Ishikawa (cell line): ENCODE measurements around the gene TRIO.

Experiments used
- CEBPB ChIP-seq: IDR thresholded peaks from 2 replicates; pipeline ENCODE4 v1.6.1; 2012
- CREB1 ChIP-seq: IDR thresholded peaks from 2 replicates; pipeline ENCODE4 v1.6.1; 2012; ENCODE audit warnings: low read depth
- EGR1 ChIP-seq: IDR thresholded peaks from 2 replicates; pipeline ENCODE4 v1.6.1; 2012
- EP300 ChIP-seq: IDR thresholded peaks from 2 replicates; pipeline ENCODE4 v1.6.1; 2012; ENCODE audit warnings: borderline replicate concordance
- FOXM1 ChIP-seq: IDR thresholded peaks from 2 replicates; pipeline ENCODE4 v1.6.1; 2012; ENCODE audit warnings: low read depth, borderline replicate concordance
- NFIC ChIP-seq: IDR thresholded peaks from 2 replicates; pipeline ENCODE4 v1.6.1; 2012
- RAD21 ChIP-seq: IDR thresholded peaks from 2 replicates; pipeline ENCODE4 v1.6.1; 2012; ENCODE audit warnings: low read depth
- REST ChIP-seq: IDR thresholded peaks from 2 replicates; pipeline ENCODE4 v1.6.1; 2012; ENCODE audit warnings: low read depth, mild to moderate bottlenecking
- TAF1 ChIP-seq: IDR thresholded peaks from 2 replicates; pipeline ENCODE4 v1.6.1; 2012; ENCODE audit warnings: low read depth, mild to moderate bottlenecking
- TCF12 ChIP-seq: IDR thresholded peaks from 2 replicates; pipeline ENCODE4 v1.6.1; 2012; ENCODE audit warnings: low read depth
- TEAD4 ChIP-seq: IDR thresholded peaks from 2 replicates; pipeline ENCODE4 v1.6.1; 2012
- USF1 ChIP-seq: IDR thresholded peaks from 2 replicates; pipeline ENCODE4 v1.6.1; 2012
- YY1 ChIP-seq: IDR thresholded peaks from 2 replicates; pipeline ENCODE4 v1.6.1; 2012; ENCODE audit warnings: low read depth
- ZBTB7A ChIP-seq: IDR thresholded peaks from 2 replicates; pipeline ENCODE4 v1.6.1; 2012; ENCODE audit warnings: low read depth
- TF ChIP-seq, protein P1 (sequence below): IDR thresholded peaks from 2 replicates; pipeline ENCODE4 v1.6.1; 2012

Gene TRIO

GRCh38 chr5:14247054-14247386 is 103.9 kb downstream of the TRIO start:
- TF ChIP-seq NFIC (no peak), EGR1 (no peak), REST (no peak), EP300 (no peak), CREB1 (no peak), TAF1 (no peak), USF1 (no peak), YY1 (no peak), TCF12 (no peak), CEBPB (no peak), FOXM1 (no peak), RAD21 (no peak), ZBTB7A (no peak), TEAD4 (no peak)
- TF ChIP-seq, protein P1, sequence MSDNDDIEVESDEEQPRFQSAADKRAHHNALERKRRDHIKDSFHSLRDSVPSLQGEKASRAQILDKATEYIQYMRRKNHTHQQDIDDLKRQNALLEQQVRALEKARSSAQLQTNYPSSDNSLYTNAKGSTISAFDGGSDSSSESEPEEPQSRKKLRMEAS, result no peak

DNA sequence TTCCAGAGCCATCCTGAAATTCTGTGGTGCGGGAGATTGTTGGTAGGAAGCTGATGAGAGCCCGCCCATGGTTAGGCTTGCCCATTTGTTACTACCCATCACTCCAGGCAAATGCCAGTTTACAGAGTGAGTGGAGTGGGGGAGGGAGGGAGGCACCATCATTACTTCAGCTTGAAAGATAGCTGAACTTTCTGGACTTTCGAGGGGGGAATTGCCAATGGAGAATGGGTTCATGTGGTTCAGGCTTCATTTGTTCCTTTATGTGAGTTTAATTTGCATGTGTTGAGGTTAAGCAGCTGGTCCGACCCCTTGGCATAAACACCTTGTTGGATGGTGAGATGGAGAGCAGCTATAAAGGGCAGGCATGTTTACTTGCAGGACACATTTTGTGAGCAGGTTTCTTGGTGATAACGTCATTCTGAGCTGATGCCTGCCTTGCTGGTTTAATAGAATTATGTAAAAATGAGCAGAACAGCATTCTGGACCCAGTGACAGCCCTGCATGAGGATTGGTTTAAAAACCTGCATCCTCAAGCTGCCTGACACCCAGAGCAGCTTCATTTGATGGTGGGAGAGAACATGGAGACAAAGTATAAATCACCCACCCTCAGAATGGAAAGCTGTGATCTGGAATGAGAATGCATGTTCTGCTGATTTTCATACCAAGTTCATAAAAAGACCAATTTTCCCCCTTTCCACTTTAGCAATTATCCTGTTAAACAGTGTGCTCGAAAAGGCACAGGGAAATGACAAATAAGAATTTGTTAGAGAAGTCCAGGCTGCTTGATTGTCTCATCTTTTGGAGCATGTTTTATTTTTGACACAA is 106.3 kb downstream of the TRIO start:
- TF ChIP-seq USF1 (no peak), ZBTB7A (no peak)

DNA sequence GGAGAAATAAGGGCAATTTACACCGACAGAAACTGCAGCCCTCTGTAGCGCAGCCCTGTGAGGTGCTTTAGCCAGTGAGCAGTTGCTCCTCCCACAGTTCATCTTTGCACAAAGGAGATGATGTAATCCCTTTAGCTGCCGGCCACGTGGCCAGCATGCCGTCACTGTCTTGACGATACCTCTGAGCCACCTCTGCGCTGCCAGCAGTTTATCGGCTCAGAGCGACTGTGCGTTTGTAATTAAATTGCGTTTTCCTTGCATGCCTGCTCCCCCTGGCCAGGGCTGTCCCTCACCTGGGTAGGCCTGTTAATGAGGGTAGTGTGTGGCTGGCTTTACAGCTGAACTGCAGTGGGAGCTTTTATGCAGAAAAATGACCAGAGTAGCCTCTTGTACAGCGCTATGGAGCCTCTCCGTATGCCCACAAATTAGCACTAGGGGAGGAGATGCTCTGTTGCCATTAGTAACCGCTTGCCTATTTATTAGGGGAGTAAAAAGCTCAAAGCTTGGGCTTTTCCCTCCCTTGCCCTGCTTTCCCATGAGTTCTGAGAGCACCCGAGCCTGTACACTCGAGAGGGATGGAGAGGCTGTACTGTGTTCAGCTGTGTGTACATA is 107.0 kb downstream of the TRIO start:
- TF ChIP-seq EP300 (no peak), USF1 (peak; percentile 41; the same call in 1 of the 2 replicates), TAF1 (no peak), EGR1 (no peak)
- TF ChIP-seq, protein P1, result peak; percentile 72

DNA sequence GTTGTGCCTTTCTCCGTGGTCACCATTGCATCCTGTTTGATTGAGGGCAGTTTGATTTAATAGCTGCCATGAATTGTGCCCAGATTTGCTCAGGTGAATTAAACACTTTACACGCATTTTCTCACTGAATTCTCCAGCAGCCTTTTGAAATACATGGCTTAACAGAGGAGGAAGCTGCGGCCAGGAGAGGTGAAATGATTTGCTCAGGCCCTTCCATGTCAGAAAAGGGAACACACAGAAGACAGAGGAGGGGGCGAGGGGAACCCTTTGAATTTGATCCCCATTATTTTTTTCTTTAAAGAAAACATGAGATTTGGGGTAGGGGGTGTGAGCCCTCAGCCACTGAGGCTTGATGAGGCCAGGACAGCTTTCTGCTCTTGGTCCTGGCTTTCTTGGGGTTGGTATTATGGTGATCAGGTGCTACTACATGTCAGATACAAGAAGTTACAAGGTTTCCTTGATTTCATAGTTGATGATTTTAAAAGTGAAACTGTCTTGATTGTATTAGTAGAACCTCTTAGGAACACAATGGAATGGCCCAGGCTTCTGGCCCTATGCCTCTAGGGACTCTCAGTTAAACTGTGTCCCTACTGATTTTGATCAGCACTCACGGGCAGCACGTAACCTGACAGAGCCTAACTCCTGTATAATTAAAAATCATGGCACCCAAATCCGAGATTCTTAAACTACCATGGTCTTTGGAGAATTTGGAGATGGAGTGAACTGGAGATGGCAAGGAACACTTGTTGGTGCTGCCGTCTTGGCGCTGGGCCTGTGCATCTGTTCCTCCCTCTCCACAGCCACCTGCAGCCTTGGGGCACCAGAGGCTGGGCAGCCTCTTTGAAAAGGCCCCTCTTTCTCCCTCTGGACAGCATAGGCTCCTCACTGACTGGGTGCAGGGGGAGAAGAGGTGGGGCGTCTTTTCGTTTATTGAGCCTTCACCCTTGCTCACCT is 107.9 kb downstream of the TRIO start:
- TF ChIP-seq TEAD4 (no peak), RAD21 (no peak), CREB1 (no peak), EGR1 (no peak), FOXM1 (no peak), ZBTB7A (no peak), EP300 (no peak), TAF1 (no peak), TCF12 (no peak), REST (no peak), CEBPB (no peak), USF1 (no peak), YY1 (no peak), NFIC (no peak)
- TF ChIP-seq, protein P1, result no peak
